ENCODE results near the gene INPP5F. TPM values are rescaled to one million over a fixed set of nuclear protein-coding genes. Genes with fewer than 3 reads are reported as not detected.

The INPP5F gene
- total and polyA plus RNA-seq, 2 experiments from 2014 or later, result 41.4 to 86.0 TPM

DNA sequence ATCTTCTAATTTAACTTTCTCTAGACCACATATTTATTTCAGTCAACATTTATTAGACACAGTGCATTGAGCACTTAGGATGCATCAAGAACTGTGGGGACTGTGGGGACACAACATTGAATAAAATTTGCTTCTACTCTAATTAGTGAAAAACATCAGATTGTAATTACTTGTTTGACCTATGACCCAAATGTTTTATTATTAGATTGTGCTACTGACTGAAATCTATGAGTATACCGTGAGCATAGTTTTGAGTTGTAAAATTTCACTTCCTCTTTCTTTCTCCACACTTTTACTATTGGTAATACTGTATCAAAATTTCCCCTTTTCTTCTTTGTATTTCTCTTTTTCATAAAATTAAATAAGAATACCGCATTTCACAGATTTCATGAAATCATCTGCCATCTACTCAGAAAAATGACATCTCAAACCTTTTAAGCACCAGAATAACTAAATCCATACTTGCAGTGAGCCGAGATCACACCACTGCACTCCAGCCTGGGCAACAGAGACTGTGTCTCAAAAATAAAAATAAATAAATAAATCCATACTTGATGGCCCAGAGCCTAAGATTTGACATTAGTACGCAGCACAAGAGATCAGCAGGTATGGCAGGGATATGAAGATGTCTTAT is 25.4 kb upstream of the INPP5F start:
- no peak for ATAC-seq

More for the DNA sequence above, 25.4 kb upstream of the INPP5F start:
- Histone ChIP-seq H4K20me1 (replicated peaks; ENCODE audit: insufficient read depth) (no peaks in the 10 kb centered on the region), H3K79me2 (replicated peaks; ENCODE audit: insufficient read depth) (no peaks in the 10 kb centered on the region), H3K4me2 (no peak overlapping the region), H3K4me1 (ENCODE audit: insufficient read depth) (peaks cover 9% of the 10 kb centered on the region), H3K27me3 (ENCODE audit: insufficient read depth) (no peaks in the 10 kb centered on the region), H3F3A (replicated peaks; ENCODE audit: low read depth) (no peaks in the 10 kb centered on the region), H3K27ac (ENCODE audit: low read depth) (no peak overlapping the region), H3K9me2 (ENCODE audit: insufficient read depth) (no peaks in the 10 kb centered on the region), H2AFZ (no peak overlapping the region), H3K36me3 (ENCODE audit: insufficient read depth) (no peaks in the 10 kb centered on the region), H3K4me3 (no peak overlapping the region)
- Mint-ChIP-seq H3K27me3 (ENCODE audit: insufficient read depth, low read depth, poor library complexity) (peaks cover 1% of the 10 kb centered on the region), H3K36me3 (ENCODE audit: low read depth) (no peaks in the 10 kb centered on the region; the same call in 2 of the 3 replicates), H3K4me3 (no peak overlapping the region), H3K4me1 (peaks cover 12% of the 10 kb centered on the region), H3K9me3 (peaks cover 6% of the 10 kb centered on the region), H3K27ac (no peak overlapping the region)
- no peak for DNase-seq (ENCODE audit: low spot score)
- TF ChIP-seq NANOG (IDR thresholded peaks at IDR 0.05; ENCODE audit: borderline replicate concordance) (no peak), CREB1 (CRISPR knock-in tag; IDR thresholded peaks at IDR 0.05; ENCODE audit: low read depth) (no peak), EZH2 (IDR thresholded peaks at IDR 0.05; ENCODE audit: low read depth, unreplicated experiment) (no peak), ETS1 (IDR thresholded peaks at IDR 0.05) (no peak), EZH2phosphoT487 (IDR thresholded peaks at IDR 0.05; ENCODE audit: unreplicated experiment) (no peak), CTCF (conservative IDR thresholded peaks at IDR 0.05; ENCODE audit: low read depth in 2 of 2) (no peak), STAT1 (IDR thresholded peaks at IDR 0.05; ENCODE audit: unreplicated experiment) (no peak), JUNB (IDR thresholded peaks at IDR 0.05; ENCODE audit: unreplicated experiment) (no peak), POLR2AphosphoS5 (IDR thresholded peaks at IDR 0.05; ENCODE audit: low read depth) (no peak), ZNF114 (CRISPR knock-in tag; IDR thresholded peaks at IDR 0.05) (no peak)
- TF ChIP-seq, protein P1, sequence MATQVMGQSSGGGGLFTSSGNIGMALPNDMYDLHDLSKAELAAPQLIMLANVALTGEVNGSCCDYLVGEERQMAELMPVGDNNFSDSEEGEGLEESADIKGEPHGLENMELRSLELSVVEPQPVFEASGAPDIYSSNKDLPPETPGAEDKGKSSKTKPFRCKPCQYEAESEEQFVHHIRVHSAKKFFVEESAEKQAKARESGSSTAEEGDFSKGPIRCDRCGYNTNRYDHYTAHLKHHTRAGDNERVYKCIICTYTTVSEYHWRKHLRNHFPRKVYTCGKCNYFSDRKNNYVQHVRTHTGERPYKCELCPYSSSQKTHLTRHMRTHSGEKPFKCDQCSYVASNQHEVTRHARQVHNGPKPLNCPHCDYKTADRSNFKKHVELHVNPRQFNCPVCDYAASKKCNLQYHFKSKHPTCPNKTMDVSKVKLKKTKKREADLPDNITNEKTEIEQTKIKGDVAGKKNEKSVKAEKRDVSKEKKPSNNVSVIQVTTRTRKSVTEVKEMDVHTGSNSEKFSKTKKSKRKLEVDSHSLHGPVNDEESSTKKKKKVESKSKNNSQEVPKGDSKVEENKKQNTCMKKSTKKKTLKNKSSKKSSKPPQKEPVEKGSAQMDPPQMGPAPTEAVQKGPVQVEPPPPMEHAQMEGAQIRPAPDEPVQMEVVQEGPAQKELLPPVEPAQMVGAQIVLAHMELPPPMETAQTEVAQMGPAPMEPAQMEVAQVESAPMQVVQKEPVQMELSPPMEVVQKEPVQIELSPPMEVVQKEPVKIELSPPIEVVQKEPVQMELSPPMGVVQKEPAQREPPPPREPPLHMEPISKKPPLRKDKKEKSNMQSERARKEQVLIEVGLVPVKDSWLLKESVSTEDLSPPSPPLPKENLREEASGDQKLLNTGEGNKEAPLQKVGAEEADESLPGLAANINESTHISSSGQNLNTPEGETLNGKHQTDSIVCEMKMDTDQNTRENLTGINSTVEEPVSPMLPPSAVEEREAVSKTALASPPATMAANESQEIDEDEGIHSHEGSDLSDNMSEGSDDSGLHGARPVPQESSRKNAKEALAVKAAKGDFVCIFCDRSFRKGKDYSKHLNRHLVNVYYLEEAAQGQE (IDR thresholded peaks at IDR 0.05; ENCODE audit: unreplicated experiment), result no peak
- TF ChIP-seq, protein P2, sequence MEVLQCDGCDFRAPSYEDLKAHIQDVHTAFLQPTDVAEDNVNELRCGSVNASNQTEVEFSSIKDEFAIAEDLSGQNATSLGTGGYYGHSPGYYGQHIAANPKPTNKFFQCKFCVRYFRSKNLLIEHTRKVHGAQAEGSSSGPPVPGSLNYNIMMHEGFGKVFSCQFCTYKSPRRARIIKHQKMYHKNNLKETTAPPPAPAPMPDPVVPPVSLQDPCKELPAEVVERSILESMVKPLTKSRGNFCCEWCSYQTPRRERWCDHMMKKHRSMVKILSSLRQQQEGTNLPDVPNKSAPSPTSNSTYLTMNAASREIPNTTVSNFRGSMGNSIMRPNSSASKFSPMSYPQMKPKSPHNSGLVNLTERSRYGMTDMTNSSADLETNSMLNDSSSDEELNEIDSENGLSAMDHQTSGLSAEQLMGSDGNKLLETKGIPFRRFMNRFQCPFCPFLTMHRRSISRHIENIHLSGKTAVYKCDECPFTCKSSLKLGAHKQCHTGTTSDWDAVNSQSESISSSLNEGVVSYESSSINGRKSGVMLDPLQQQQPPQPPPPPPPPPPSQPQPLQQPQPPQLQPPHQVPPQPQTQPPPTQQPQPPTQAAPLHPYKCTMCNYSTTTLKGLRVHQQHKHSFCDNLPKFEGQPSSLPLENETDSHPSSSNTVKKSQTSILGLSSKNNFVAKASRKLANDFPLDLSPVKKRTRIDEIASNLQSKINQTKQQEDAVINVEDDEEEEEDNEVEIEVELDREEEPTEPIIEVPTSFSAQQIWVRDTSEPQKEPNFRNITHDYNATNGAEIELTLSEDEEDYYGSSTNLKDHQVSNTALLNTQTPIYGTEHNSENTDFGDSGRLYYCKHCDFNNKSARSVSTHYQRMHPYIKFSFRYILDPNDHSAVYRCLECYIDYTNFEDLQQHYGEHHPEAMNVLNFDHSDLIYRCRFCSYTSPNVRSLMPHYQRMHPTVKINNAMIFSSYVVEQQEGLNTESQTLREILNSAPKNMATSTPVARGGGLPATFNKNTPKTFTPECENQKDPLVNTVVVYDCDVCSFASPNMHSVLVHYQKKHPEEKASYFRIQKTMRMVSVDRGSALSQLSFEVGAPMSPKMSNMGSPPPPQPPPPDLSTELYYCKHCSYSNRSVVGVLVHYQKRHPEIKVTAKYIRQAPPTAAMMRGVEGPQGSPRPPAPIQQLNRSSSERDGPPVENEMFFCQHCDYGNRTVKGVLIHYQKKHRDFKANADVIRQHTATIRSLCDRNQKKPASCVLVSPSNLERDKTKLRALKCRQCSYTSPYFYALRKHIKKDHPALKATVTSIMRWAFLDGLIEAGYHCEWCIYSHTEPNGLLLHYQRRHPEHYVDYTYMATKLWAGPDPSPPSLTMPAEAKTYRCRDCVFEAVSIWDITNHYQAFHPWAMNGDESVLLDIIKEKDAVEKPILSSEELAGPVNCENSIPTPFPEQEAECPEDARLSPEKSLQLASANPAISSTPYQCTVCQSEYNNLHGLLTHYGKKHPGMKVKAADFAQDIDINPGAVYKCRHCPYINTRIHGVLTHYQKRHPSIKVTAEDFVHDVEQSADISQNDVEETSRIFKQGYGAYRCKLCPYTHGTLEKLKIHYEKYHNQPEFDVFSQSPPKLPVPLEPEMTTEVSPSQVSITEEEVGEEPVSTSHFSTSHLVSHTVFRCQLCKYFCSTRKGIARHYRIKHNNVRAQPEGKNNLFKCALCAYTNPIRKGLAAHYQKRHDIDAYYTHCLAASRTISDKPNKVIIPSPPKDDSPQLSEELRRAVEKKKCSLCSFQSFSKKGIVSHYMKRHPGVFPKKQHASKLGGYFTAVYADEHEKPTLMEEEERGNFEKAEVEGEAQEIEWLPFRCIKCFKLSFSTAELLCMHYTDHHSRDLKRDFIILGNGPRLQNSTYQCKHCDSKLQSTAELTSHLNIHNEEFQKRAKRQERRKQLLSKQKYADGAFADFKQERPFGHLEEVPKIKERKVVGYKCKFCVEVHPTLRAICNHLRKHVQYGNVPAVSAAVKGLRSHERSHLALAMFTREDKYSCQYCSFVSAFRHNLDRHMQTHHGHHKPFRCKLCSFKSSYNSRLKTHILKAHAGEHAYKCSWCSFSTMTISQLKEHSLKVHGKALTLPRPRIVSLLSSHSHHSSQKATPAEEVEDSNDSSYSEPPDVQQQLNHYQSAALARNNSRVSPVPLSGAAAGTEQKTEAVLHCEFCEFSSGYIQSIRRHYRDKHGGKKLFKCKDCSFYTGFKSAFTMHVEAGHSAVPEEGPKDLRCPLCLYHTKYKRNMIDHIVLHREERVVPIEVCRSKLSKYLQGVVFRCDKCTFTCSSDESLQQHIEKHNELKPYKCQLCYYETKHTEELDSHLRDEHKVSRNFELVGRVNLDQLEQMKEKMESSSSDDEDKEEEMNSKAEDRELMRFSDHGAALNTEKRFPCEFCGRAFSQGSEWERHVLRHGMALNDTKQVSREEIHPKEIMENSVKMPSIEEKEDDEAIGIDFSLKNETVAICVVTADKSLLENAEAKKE (CRISPR knock-in tag; IDR thresholded peaks at IDR 0.05), result no peak
